ENCODE data around the gene SMAD6. TPM values are rescaled to one million over a fixed set of nuclear protein-coding genes. Genes with fewer than 3 reads are reported as not detected.

Gene SMAD6
- total RNA-seq, 1 donor, result 31.8 TPM

- H3K36me3 ChIP-seq (ENCODE audit: insufficient read depth, low read length), result peaks cover 35% of the 10 kb centered on the region
- H4K20me1 ChIP-seq (ENCODE audit: insufficient read depth, low read length), result peaks cover 44% of the 10 kb centered on the region
- no peaks in the 10 kb centered on the region for H3K27me3 ChIP-seq (ENCODE audit: insufficient read depth, low read length)
- peak overlapping the region; percentile 23 for H3K4me2 ChIP-seq (ENCODE audit: insufficient read depth, low read length)
- H3K27ac ChIP-seq (ENCODE audit: low read depth, low read length), result peak overlapping the region; percentile 39
- peaks cover 63% of the 10 kb centered on the region for H3K4me1 ChIP-seq (ENCODE audit: insufficient read depth, low read length)
- H3K79me2 ChIP-seq (ENCODE audit: insufficient read depth, low read length), result peaks cover 94% of the 10 kb centered on the region
- H3K9me3 ChIP-seq (ENCODE audit: low read depth, low read length), result peaks cover 6% of the 10 kb centered on the region
- no peak for DNase-seq (ENCODE audit: insufficient read length, low spot score, missing footprints)
- H2AFZ ChIP-seq (ENCODE audit: low read length), result no peak overlapping the region
- H3K4me3 ChIP-seq (ENCODE audit: insufficient read depth, low read length), result no peak overlapping the region
- TF ChIP-seq CTCF (IDR thresholded peaks at IDR 0.05; ENCODE audit: extremely low read depth, low read depth, low read length), result no peak
Observed at GRCh38 chr15:66751579-66751978, 49.5 kb downstream of the SMAD6 start.

- DNase-seq (ENCODE audit: insufficient read length, low spot score, missing footprints), result no peak
- Histone ChIP-seq H3K4me2 (ENCODE audit: insufficient read depth, low read length) (no peak overlapping the region), H3K9me3 (ENCODE audit: low read depth, low read length) (peaks cover 6% of the 10 kb centered on the region), H3K27ac (ENCODE audit: low read depth, low read length) (peak overlapping the region; percentile 39), H4K20me1 (ENCODE audit: insufficient read depth, low read length) (peaks cover 44% of the 10 kb centered on the region), H3K36me3 (ENCODE audit: insufficient read depth, low read length) (peaks cover 35% of the 10 kb centered on the region), H3K4me1 (ENCODE audit: insufficient read depth, low read length) (peaks cover 61% of the 10 kb centered on the region), H2AFZ (ENCODE audit: low read length) (no peak overlapping the region), H3K4me3 (ENCODE audit: insufficient read depth, low read length) (no peak overlapping the region), H3K79me2 (ENCODE audit: insufficient read depth, low read length) (peaks cover 94% of the 10 kb centered on the region), H3K27me3 (ENCODE audit: insufficient read depth, low read length) (no peaks in the 10 kb centered on the region)
- no peak for TF ChIP-seq CTCF (IDR thresholded peaks at IDR 0.05; ENCODE audit: extremely low read depth, low read depth, low read length)
Observed at GRCh38 chr15:66752078-66752477, 50.0 kb downstream of the SMAD6 start.

- peaks cover 6% of the 10 kb centered on the region for H3K9me3 ChIP-seq (ENCODE audit: low read depth, low read length)
- TF ChIP-seq CTCF (IDR thresholded peaks at IDR 0.05; ENCODE audit: extremely low read depth, low read depth, low read length), result no peak
- peaks cover 47% of the 10 kb centered on the region for H4K20me1 ChIP-seq (ENCODE audit: insufficient read depth, low read length)
- peaks cover 35% of the 10 kb centered on the region for H3K36me3 ChIP-seq (ENCODE audit: insufficient read depth, low read length)
- H3K79me2 ChIP-seq (ENCODE audit: insufficient read depth, low read length), result peaks cover 98% of the 10 kb centered on the region
- no peak overlapping the region for H3K4me2 ChIP-seq (ENCODE audit: insufficient read depth, low read length)
- H3K27ac ChIP-seq (ENCODE audit: low read depth, low read length), result no peak overlapping the region
- no peak overlapping the region for H2AFZ ChIP-seq (ENCODE audit: low read length)
- no peaks in the 10 kb centered on the region for H3K27me3 ChIP-seq (ENCODE audit: insufficient read depth, low read length)
- H3K4me1 ChIP-seq (ENCODE audit: insufficient read depth, low read length), result peaks cover 55% of the 10 kb centered on the region
- no peak overlapping the region for H3K4me3 ChIP-seq (ENCODE audit: insufficient read depth, low read length)
- no peak for DNase-seq (ENCODE audit: insufficient read length, low spot score, missing footprints)
Observed at GRCh38 chr15:66753687-66754377, 51.8 kb downstream of the SMAD6 start.

GRCh38 chr15:66754789-66755188, 52.8 kb downstream of the SMAD6 start:
- TF ChIP-seq CTCF (IDR thresholded peaks at IDR 0.05; ENCODE audit: extremely low read depth, low read depth, low read length), result no peak
- DNase-seq (ENCODE audit: insufficient read length, low spot score, missing footprints), result no peak
- H2AFZ ChIP-seq (ENCODE audit: low read length), result no peak overlapping the region

More at GRCh38 chr15:66754789-66755188, 52.8 kb downstream of the SMAD6 start:
- Histone ChIP-seq H3K27ac (ENCODE audit: low read depth, low read length) (no peak overlapping the region), H3K79me2 (ENCODE audit: insufficient read depth, low read length) (peaks cover 95% of the 10 kb centered on the region), H3K9me3 (ENCODE audit: low read depth, low read length) (peaks cover 6% of the 10 kb centered on the region), H3K36me3 (ENCODE audit: insufficient read depth, low read length) (peaks cover 35% of the 10 kb centered on the region), H3K27me3 (ENCODE audit: insufficient read depth, low read length) (no peaks in the 10 kb centered on the region), H3K4me3 (ENCODE audit: insufficient read depth, low read length) (no peak overlapping the region), H3K4me2 (ENCODE audit: insufficient read depth, low read length) (no peak overlapping the region), H4K20me1 (ENCODE audit: insufficient read depth, low read length) (peaks cover 48% of the 10 kb centered on the region), H3K4me1 (ENCODE audit: insufficient read depth, low read length) (peaks cover 47% of the 10 kb centered on the region)

Measured in osteoblast (primary cell).